Skeletal muscle satellite cell (primary cell): ENCODE data around the gene TNFSF13B. TPM values are rescaled to one million over a fixed set of nuclear protein-coding genes. Genes with fewer than 3 reads are reported as not detected.

ENCODE experiments used
- H3K27me3 ChIP-seq: 2 replicates; pipeline ENCODE4 v1.7.0; 2013; ENCODE audit warnings: low read length; ENCODE audit not compliant: control insufficient read depth, insufficient read depth
- H3K36me3 ChIP-seq: 2 replicates; pipeline ENCODE4 v1.7.0; 2013; ENCODE audit warnings: mild to moderate bottlenecking, control low read depth, low read length; ENCODE audit not compliant: insufficient read depth
- H3K4me1 ChIP-seq: 2 replicates; pipeline ENCODE4 v1.7.0; 2013; ENCODE audit warnings: low read length; ENCODE audit not compliant: control insufficient read depth, insufficient read depth
- H3K4me2 ChIP-seq: 2 replicates; pipeline ENCODE4 v1.7.0; 2013; ENCODE audit warnings: mild to moderate bottlenecking, low read length
- H3K4me3 ChIP-seq: 2 replicates; pipeline ENCODE4 v1.7.0; 2013; ENCODE audit warnings: low read length
- H3K9ac ChIP-seq: 2 replicates; pipeline ENCODE4 v1.7.0; 2013; ENCODE audit warnings: mild to moderate bottlenecking, low read depth, low read length, moderate library complexity
- H3K9me3 ChIP-seq: replicated peaks from 2 replicates; pipeline ENCODE4 v1.7.0; 2013; ENCODE audit warnings: mild to moderate bottlenecking, control low read depth, low read length
- small RNA-seq: library from RNA; depleted of rRNA; stranded (forward); fragments of <200 nt; gene quantifications from one replicate; pipeline ENCODE3, GENCODE V24; 2012

Gene TNFSF13B

DNA sequence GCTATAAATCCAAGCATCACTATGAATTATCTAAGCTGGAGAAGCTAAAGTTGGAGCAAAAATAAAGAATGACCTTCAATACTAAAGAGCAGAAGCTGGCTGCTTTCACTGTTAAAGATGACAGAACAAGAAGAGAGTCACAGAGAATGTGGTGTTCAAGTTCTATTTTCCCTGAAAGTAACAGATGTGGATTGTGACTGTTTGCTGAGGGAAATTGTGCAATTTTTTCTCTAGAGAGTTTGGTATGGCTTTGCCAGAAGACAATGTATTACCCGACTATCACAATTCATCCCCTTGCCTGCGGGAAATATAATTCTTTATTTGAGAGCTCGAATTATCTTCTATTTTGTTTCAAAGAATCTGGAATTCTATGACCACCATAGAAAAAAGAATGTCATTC, 83.1 kb downstream of the TNFSF13B start:
- H3K4me3 ChIP-seq = no peak overlapping the region
- no peaks in the 10 kb centered on the region for H3K27me3 ChIP-seq
- no peaks in the 10 kb centered on the region for H3K9me3 ChIP-seq
- H3K9ac ChIP-seq = no peak overlapping the region
- no peaks in the 10 kb centered on the region for H3K36me3 ChIP-seq
- H3K4me2 ChIP-seq = no peak overlapping the region
- no peaks in the 10 kb centered on the region for H3K4me1 ChIP-seq

DNA sequence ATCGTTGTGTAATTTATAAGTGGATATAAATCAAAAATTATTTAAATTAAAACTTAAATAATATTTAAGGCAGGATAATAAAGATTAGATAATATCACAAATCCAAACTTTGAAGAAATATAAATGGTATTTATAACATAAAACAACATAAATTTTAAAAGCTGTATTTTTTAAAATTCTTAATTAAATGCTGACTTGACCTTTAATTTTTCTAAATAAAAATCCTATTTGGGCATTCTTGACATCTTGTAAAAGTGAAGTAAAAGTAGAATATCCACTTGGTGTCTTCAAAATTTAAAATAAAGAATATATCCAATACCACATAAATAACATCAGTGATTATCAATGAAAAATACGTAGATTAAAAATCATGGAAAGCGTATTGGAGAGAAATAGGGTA, 87.7 kb downstream of the TNFSF13B start:
- H3K4me2 ChIP-seq = no peak overlapping the region
- no peaks in the 10 kb centered on the region for H3K9me3 ChIP-seq
- no peaks in the 10 kb centered on the region for H3K27me3 ChIP-seq
- H3K4me1 ChIP-seq = no peaks in the 10 kb centered on the region
- no peaks in the 10 kb centered on the region for H3K36me3 ChIP-seq
- no peak overlapping the region for H3K9ac ChIP-seq
- no peak overlapping the region for H3K4me3 ChIP-seq

Small RNA genes lying within 50 kb of the gene (small RNA-seq; reads per million reads assigned to genes)
- not detected for gene RNA5SP39
